ENCODE measurements around the gene RALGPS1. TPM values are rescaled to one million over a fixed set of nuclear protein-coding genes. Genes with fewer than 3 reads are reported as not detected.

The RALGPS1 gene
- total and polyA plus RNA-seq, 2 of the 8 experiments (the other 6 are each of a cell fraction or from before 2014, with no cell fraction given) = 20.0 to 23.5 TPM

DNA sequence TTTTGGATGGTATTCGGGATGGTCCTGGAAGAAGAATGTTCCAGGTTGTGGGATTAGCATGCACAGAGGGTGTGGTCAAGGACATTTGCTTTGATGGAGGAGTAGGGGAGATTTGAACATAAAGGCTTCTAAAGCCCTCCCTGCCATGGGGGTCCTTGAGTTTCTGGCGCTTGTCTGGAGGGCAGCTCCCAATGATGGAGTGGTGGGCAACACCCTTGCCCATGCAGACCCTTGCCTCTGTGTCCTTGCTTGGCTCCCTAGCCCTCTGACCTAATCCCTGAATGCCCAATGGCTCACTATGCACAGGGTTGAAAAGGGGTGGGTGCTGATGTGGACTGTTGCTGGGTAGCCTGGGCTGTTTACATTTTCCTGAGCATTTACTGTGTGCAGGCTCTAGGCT, 66.6 kb downstream of the RALGPS1 start (continued):
- TF ChIP-seq TAF7 (optimal IDR thresholded peaks at IDR 0.05; ENCODE audit: borderline replicate concordance, low read depth, low read length) (no peak), EGR1 (IDR thresholded peaks at IDR 0.05; ENCODE audit: borderline replicate concordance, low read depth, low read length) (no peak), SP1 (IDR thresholded peaks at IDR 0.05; ENCODE audit: low read depth, low read length) (no peak), TAF1 (IDR thresholded peaks at IDR 0.05; ENCODE audit: low read depth, low read length) (no peak)

Data from H1 (cell line).